GM18873 (cell line): ENCODE measurements around the gene MAGI1.
"Not testable (repeated sequence)": the region's sequence is repeated elsewhere in the genome, so short reads cannot be mapped to it uniquely, and the experiment has no call there.

Source experiments
- ATAC-seq: cut with Tn5 transposase; IDR thresholded peaks from one replicate; pipeline ENCODE4 v1.9.1; 2021; ENCODE audit warnings: mild to moderate bottlenecking, moderate library complexity, moderate number of reproducible peaks; ENCODE audit not compliant: unreplicated experiment, low FRiP score

MAGI1 gene

GRCh38 chr3:65524584-65524983 lies 514.1 kb downstream of the MAGI1 start:
- no peak for ATAC-seq

DNA sequence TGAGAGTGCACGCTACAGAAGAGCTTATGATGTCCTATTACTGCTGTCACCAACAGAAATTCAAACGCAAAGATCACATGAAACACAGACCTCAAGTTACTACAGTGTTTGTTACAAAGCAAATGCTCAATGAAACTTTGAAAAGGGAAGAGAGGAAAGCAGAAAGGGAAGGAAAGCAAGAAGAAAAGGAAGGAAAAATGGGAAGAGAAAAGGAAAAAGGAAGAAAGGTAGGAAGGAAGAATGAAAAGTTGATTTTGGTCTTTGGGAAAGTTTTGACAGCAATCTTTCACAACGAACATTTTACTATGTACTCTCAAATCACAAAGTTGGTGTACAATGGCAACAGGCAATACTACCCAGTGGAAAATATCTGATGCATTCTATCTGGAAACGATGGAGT lies 514.8 kb downstream of the MAGI1 start:
- no peak for ATAC-seq

GRCh38 chr3:65521032-65521431 lies 517.7 kb downstream of the MAGI1 start:
- ATAC-seq: no peak

DNA sequence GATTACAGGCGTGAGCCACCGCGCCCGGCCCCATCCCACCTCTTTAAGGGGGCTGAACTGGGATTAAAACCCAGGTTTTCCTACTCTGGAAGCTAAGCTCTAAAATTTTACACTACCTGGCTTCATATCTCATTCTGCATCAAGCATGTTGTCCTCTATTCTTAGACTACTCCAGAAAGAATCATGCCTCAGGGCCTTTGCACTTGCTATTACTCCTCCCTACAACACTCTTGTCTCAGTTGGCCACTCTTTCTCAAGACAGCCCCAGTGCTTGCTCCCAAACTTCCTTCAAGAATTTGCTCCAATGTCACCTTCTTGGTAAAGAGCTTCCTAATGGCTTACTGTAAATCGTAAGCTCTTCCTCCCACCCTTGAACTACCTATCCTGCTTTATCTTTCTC lies 521.7 kb downstream of the MAGI1 start:
- ATAC-seq: no peak

GRCh38 chr3:65514317-65514716 lies 524.4 kb downstream of the MAGI1 start:
- ATAC-seq: not testable (repeated sequence)

- ATAC-seq: not testable (repeated sequence)
Observed at GRCh38 chr3:65509423-65509794, 529.3 kb downstream of the MAGI1 start.

DNA sequence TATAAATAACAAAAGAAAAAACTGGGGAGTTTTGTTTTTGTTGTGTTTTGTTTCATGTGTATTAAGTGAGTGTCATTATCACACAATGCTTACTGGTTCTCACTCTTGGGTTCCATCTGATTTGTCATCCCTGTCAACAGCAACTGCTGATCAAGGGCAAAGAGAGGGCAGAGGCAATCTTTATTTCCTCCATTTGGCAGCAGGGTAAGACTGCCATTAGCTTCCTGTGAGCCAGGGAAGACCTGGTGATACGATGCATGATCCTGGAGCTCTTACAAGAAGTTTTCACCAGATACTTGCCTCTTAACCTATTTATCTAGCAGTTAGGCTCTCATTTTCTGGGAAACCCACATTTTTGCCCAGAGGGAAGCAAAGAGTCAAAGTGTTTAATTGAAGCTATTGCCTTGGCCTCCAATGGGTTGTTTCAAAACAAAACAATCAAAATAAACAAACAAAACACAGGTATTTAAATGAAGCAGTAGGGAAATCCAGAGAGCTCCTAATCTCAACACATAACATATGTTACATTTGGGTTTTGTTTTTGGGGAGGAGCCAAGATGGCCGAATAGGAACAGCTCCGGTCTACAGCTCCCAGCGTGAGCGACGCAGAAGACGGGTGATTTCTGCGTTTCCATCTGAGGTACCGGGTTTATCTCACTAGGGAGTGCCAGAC lies 529.8 kb downstream of the MAGI1 start:
- ATAC-seq: no peak

DNA sequence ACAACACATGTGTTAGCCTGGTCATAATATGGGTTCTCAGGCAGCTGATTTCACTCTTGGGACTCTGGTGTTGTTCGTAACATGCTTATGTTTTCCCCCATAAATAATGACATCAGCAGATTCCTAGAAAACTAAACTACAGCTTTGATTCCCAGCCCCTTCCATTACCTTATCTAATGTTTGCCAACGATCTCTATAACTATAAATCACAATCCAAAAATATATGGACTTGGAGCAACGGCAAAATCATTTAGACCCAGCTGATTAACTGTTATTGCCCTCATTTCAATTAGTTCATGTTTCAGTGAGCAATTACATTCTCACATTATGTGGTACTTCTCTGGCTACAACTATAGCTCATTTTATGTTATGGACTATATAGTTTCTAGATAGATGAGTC lies 531.3 kb downstream of the MAGI1 start:
- no peak for ATAC-seq

DNA sequence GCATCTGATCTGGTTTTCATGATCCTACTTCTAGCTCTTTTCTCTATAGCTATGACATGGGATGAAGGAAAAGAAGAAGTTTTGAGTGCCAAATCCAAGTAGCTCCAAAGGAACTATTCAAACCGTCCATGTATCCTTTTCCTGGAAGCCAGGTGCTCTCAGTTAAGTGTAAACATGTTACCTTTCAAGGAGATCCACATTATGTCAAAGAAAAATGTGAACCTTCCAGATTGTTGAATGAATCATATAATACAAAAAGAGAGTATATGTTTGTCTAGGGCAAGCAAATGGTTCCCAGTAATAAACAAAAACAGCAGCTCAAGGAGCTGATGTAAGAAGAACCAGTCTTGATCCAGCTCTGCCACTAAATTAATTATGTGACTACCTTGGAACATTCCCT lies 534.9 kb downstream of the MAGI1 start:
- ATAC-seq: no peak

DNA sequence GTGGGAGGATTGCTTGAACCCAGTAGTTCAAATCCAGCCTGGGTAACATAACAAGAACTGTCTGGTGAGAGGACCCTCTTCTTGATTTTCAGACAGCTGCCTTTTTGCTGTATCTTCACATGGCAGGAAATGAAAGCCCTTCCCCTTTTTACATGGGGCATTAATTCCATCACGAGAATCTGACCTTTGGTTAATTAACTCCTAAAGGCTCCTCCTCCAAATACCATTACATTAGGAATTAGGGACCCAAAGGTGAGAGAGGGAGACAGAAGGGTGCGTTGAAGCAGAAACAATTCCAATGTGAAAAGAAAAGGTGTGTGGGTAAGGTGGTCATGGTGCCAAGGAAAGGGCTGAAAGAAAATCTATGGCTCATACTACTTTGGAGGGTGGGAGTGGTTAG lies 536.2 kb downstream of the MAGI1 start:
- ATAC-seq: no peak

DNA sequence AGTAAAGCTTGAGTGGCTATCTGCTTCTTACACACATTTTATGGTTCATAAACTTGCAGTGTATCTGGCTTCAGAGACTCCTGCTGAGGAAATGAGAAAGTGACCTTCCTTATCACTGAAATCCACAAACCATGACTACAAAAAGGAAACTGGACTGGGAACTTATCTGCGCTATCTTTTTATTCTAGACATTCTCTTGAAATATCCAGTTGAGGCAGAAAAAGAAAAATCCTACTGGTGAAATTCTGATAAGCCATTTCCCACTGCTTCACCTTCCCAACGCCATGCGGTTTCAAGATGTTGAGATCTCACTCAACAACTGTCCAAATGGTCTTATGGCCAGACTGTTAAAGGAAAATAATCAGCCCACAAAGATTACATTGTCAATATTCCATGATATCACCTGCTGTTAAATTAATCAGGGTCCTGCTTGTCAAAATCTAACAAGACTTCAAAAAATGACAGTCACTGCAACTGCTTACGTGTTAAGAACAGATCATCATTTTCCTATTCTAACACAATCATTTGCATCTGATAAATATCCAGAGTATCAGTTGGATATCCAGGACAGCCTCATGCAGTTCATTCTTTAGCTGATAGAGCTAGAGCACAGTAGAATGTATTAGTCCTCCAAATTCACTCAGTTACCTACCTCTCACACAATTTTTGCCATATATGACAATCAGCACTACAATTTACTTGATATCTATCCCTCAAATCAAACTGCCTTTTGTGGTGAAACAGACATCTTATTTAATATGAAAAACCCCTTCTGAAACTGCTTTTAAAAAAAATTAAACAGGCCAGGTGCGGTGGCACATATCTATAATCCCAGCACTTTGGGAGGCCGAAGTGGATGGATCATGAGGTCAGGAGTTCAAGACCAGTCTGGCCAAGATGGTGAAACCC lies 538.1 kb downstream of the MAGI1 start:
- no peak for ATAC-seq

DNA sequence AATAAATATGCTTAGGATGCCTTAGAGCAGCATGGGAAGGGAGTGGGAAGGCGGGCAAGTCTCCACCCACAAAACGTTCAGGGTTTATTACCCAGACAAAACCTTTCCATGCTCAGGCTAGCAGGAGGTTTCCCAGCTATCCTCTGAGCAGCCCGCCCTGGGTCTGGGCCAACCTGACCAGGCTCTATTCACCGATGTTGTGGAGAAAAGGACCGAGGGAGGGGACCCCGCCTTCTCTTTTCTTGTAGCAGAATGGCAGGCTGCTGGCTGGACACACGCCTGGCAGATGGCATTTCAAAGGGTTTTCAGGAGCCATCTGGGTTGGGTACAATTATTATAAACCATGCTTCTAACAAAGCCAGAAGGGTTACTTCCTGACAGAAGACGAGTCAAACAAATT lies 540.9 kb downstream of the MAGI1 start:
- ATAC-seq: no peak

GRCh38 chr3:65497236-65497635 lies 541.5 kb downstream of the MAGI1 start:
- ATAC-seq: no peak

DNA sequence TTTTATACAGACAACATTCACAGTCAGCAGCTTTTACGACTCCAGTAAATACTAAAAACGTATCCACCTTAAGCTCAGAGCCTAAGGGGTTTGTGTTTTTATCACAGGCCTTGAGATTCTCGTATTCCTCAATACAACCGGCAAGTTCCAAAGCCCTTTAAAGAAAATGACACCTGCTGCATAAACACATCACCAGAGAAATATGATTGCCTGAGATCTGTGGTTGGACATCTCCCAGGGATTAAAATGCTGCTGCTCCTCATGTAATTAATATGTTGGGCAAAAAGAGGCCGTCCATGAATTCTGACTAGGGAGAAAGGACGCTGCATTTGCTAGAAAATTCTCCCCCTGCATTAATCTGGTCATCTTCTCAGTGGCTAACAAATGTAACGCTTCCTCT lies 544.8 kb downstream of the MAGI1 start:
- no peak for ATAC-seq

DNA sequence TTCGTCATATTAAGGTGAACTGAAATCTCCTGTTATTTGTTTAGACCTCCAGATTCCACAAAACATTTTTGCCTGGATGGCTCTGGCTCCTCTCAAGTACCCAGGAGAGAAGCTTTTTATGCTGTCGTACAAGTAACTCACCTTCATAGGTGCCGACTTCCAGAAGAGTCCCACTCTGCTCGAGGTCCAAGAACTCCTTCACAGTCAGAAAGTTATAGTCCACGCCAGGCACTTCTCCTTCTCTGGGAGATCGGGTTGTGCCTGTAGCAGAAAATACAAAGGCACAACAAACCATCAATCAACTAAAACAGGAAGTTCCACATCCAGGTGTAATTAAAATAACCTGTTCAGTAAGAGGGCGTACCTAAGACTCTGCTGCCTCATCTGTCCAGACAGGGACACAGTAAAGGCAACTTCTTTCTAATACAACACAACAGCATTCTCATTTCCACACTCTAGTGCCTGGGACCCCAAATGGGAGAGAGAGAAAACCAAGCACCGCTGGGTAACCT lies 545.3 kb downstream of the MAGI1 start:
- no peak for ATAC-seq

DNA sequence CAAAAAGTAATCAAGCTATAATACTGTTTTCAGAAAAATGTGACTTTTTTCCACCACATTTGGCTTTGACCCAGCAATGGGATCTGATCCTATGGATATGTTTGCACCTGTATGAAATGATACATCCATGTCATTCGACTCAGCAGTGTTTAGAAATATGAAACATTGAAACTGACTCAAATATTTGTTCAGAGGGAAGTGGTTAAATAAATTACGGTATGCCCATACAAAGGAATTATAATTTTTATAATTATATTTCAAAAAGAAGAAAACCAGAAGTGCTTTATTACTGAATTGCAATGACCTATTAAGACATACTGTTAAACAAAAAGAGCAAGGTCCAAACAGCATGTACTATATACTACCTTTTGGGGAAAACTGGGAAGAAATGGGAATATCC lies 546.5 kb downstream of the MAGI1 start:
- ATAC-seq: no peak

- ATAC-seq: no peak
Observed at GRCh38 chr3:65490114-65490513, 548.6 kb downstream of the MAGI1 start.

DNA sequence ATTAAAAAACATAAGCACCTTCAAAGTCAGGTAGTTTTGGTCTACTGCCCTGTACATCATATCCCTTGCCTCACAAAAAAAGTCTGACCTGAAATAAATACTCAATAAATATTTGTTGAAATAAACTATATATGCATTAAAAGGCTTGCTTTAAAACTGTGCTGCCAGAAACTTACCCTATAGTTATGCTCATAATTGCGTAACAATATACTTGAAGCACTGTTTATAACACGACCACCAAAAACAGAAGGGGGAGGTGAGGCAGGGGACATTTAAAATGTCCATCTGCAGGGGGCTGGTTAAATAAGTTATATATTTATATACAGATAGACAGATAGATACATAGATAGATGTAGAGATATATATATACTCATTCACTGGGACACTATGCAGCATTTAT lies 549.5 kb downstream of the MAGI1 start:
- no peak for ATAC-seq

DNA sequence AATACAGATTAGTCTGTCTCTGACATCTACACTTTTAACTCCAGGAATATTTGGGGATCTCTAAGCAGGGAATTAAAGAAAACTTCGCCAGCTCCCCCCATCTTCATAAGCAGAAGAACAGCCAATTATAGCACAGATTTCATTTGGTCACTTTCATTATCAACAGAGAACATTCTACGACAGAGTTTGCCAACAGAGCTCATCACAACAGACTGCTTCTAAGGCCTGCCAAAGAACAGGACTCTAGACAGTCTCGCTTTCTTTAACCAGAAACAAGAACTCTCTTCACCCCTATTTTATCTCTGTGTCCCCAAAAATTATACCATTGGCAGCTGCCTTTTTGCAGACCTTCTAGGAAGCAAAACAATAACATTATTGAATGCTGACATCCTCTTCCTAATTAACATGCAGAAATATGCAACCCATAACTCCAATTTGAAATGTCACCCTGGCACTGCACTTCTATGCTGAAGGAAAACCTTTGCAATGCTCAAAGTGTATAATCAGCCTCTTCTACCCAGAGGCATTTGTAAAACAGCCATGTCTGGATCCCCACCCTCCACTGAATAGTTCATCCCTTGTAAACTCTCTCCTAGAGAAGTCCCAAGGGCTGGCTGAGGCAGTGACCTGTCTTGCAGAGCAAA lies 552.8 kb downstream of the MAGI1 start:
- no peak for ATAC-seq

GRCh38 chr3:65484964-65485363 lies 553.8 kb downstream of the MAGI1 start:
- no peak for ATAC-seq

DNA sequence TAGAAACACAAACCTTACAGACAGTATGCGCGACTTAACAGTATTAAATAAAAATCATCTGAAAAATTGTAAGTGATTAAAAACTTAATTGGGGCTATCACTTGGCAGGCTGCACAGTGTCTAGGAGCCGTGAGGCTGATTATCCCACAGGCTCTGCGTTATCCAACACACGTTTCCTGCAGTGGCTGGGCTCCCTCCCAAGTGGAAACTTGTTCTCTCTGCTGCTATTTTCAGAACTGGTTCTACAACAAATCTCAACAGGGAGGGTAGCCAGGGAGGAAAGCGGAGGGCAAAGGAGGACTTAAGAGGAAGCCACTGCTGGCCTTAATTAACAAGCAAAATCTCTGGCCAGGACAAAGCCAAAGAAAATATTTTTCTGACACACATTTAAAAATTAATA lies 555.2 kb downstream of the MAGI1 start:
- ATAC-seq: no peak
